ENCODE data around the gene JARID2. TPM values are rescaled to one million over a fixed set of nuclear protein-coding genes. Genes with fewer than 3 reads are reported as not detected.

JARID2 gene
- total RNA-seq, 1 experiment from 2014 or later: 6.0 TPM

GRCh38 chr6:15518057-15518456 lies 272.2 kb downstream of the JARID2 start:
- in situ Hi-C loops (cut with HindIII; ENCODE audit: low pct_unique_long_range_greater_than_20kb, low sequenced_read_pairs): no loop called here
- Histone ChIP-seq H3K27ac (ENCODE audit: low read length) (no peak overlapping the region), H3K9me3 (ENCODE audit: control insufficient read depth, insufficient read depth, low read depth, low read length) (no peaks in the 10 kb centered on the region), H3K4me1 (ENCODE audit: control insufficient read depth, insufficient read depth, low read length) (no peaks in the 10 kb centered on the region), H3K36me3 (ENCODE audit: control insufficient read depth, insufficient read depth, low read length) (no peaks in the 10 kb centered on the region), H3K27me3 (ENCODE audit: control insufficient read depth, insufficient read depth, low read length) (no peaks in the 10 kb centered on the region), H3K4me3 (ENCODE audit: low read depth in 2 of 2, low read length in 2 of 2) (no peak overlapping the region)
- DNase-seq (ENCODE audit: low read depth, low spot score) (no peak), ATAC-seq (no peak)
- TF ChIP-seq CTCF (IDR thresholded peaks at IDR 0.05): no peak
- BruUV-seq (replicated peaks): no TSS peak
- POLR2A ChIA-PET: no interaction called here
- intact Hi-C loops (cut with micrococcal nuclease; ENCODE audit: unreplicated experiment): no loop called here
- CTCF ChIA-PET: no interaction called here

- in situ Hi-C loops (cut with HindIII; ENCODE audit: low pct_unique_long_range_greater_than_20kb, low sequenced_read_pairs): no loop called here
- TF ChIP-seq POLR2AphosphoS5 (IDR thresholded peaks at IDR 0.05; ENCODE audit: low read depth, low read length): no peak
- TF ChIP-seq SIN3A (IDR thresholded peaks at IDR 0.05; ENCODE audit: borderline replicate concordance, insufficient read depth, low read depth, low read length): no peak
- TF ChIP-seq TCF7L2 (IDR thresholded peaks at IDR 0.05; ENCODE audit: low read depth, low read length): no peak
- TF ChIP-seq, protein P1, sequence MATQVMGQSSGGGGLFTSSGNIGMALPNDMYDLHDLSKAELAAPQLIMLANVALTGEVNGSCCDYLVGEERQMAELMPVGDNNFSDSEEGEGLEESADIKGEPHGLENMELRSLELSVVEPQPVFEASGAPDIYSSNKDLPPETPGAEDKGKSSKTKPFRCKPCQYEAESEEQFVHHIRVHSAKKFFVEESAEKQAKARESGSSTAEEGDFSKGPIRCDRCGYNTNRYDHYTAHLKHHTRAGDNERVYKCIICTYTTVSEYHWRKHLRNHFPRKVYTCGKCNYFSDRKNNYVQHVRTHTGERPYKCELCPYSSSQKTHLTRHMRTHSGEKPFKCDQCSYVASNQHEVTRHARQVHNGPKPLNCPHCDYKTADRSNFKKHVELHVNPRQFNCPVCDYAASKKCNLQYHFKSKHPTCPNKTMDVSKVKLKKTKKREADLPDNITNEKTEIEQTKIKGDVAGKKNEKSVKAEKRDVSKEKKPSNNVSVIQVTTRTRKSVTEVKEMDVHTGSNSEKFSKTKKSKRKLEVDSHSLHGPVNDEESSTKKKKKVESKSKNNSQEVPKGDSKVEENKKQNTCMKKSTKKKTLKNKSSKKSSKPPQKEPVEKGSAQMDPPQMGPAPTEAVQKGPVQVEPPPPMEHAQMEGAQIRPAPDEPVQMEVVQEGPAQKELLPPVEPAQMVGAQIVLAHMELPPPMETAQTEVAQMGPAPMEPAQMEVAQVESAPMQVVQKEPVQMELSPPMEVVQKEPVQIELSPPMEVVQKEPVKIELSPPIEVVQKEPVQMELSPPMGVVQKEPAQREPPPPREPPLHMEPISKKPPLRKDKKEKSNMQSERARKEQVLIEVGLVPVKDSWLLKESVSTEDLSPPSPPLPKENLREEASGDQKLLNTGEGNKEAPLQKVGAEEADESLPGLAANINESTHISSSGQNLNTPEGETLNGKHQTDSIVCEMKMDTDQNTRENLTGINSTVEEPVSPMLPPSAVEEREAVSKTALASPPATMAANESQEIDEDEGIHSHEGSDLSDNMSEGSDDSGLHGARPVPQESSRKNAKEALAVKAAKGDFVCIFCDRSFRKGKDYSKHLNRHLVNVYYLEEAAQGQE (IDR thresholded peaks at IDR 0.05; ENCODE audit: insufficient read depth in 1 of 2, low read depth in 2 of 2, low read length in 1 of 2): no peak
- no peak for TF ChIP-seq CTCF (IDR thresholded peaks at IDR 0.05)
- ChIA-PET CTCF (interaction anchor here (0.5 kb wide), 1 partner anchor 110 kb away, joined by 3 read pairs; no protein-coding TSS in a partner anchor), POLR2A (no interaction called here)
- H3K4me3 ChIP-seq (ENCODE audit: low read depth in 2 of 2, low read length in 2 of 2): no peak overlapping the region
- H3K27ac ChIP-seq (ENCODE audit: low read length): no peak overlapping the region
- BruUV-seq (replicated peaks): no TSS peak
- DNase-seq (ENCODE audit: low read depth, low spot score): no peak
- intact Hi-C loops (cut with micrococcal nuclease; ENCODE audit: unreplicated experiment): no loop called here
- ATAC-seq: no peak
- no peaks in the 10 kb centered on the region for H3K9me3 ChIP-seq (ENCODE audit: control insufficient read depth, insufficient read depth, low read depth, low read length)
- H3K27me3 ChIP-seq (ENCODE audit: control insufficient read depth, insufficient read depth, low read length): no peaks in the 10 kb centered on the region
- H3K36me3 ChIP-seq (ENCODE audit: control insufficient read depth, insufficient read depth, low read length): no peaks in the 10 kb centered on the region
- H3K4me1 ChIP-seq (ENCODE audit: control insufficient read depth, insufficient read depth, low read length): no peaks in the 10 kb centered on the region
Measured at GRCh38 chr6:15518878-15519277, 273.0 kb downstream of the JARID2 start.

DNA sequence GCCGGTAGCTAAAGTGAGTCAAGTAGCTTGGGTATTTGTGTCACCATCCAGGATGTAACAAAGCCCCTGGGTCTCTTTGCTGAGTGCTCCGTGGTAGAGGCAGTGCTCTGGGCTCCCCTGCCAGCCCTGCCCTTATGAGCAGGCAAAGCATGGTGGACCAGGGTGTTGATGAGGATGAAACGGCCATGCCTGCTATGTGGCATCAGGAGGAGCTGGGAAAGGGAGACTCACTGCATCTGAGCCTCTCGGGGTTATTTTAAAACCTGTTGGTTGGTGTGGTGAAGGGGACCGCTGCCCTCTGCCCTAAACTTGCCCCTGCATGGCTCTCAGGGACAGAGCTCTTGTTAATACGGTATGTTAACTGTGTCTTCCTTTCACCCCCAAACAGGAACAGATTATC lies 273.8 kb downstream of the JARID2 start:
- no peak for TF ChIP-seq TCF7L2 (IDR thresholded peaks at IDR 0.05; ENCODE audit: low read depth, low read length)
- no peak for TF ChIP-seq SIN3A (IDR thresholded peaks at IDR 0.05; ENCODE audit: borderline replicate concordance, insufficient read depth, low read depth, low read length)
- no peak for TF ChIP-seq POLR2AphosphoS5 (IDR thresholded peaks at IDR 0.05; ENCODE audit: low read depth, low read length)
- TF ChIP-seq CTCF (IDR thresholded peaks at IDR 0.05): no peak
- TF ChIP-seq, protein P1 (IDR thresholded peaks at IDR 0.05; ENCODE audit: insufficient read depth in 1 of 2, low read depth in 2 of 2, low read length in 1 of 2): no peak
- in situ Hi-C loops (cut with HindIII; ENCODE audit: low pct_unique_long_range_greater_than_20kb, low sequenced_read_pairs): no loop called here
- ATAC-seq (no peak), DNase-seq (ENCODE audit: low read depth, low spot score) (no peak)
- Histone ChIP-seq H3K27me3 (ENCODE audit: control insufficient read depth, insufficient read depth, low read length) (no peaks in the 10 kb centered on the region), H3K36me3 (ENCODE audit: control insufficient read depth, insufficient read depth, low read length) (no peaks in the 10 kb centered on the region), H3K4me1 (ENCODE audit: control insufficient read depth, insufficient read depth, low read length) (no peaks in the 10 kb centered on the region), H3K4me3 (ENCODE audit: low read depth in 2 of 2, low read length in 2 of 2) (no peak overlapping the region), H3K9me3 (ENCODE audit: control insufficient read depth, insufficient read depth, low read depth, low read length) (no peaks in the 10 kb centered on the region), H3K27ac (ENCODE audit: low read length) (no peak overlapping the region)
- ChIA-PET CTCF (interaction anchor here (0.5 to 0.7 kb wide), 2 partner anchors 109 to 1149 kb away, joined by 3 to 4 read pairs; no protein-coding TSS in a partner anchor), POLR2A (no interaction called here)
- no TSS peak for BruUV-seq (replicated peaks)
- intact Hi-C loops (cut with micrococcal nuclease; ENCODE audit: unreplicated experiment): no loop called here
